Astrocyte of the spinal cord (primary cell): Measurements from ENCODE around the gene C2orf49.

ENCODE experiments used
- DNase-seq: peaks from one replicate; pipeline ENCODE4 v3.0.0; 2011; ENCODE audit warnings: low read depth, low spot score
- H3K4me3 ChIP-seq: 2 replicates; pipeline ENCODE4 v1.5.1; 2011; ENCODE audit warnings: low read depth, mild to moderate bottlenecking, low read length, moderate library complexity
- in situ Hi-C: cut with HindIII; loops from 2 replicates; pipeline ENCODE4 v1.10.0; 2017; ENCODE audit warnings: low sequenced_read_pairs
- TF ChIP-seq, protein P1 (sequence below): IDR thresholded peaks from 2 replicates; pipeline ENCODE4 v1.5.1; 2012; ENCODE audit warnings: low read depth, mild to moderate bottlenecking, low read length, inconsistent platforms

C2orf49 gene

DNA sequence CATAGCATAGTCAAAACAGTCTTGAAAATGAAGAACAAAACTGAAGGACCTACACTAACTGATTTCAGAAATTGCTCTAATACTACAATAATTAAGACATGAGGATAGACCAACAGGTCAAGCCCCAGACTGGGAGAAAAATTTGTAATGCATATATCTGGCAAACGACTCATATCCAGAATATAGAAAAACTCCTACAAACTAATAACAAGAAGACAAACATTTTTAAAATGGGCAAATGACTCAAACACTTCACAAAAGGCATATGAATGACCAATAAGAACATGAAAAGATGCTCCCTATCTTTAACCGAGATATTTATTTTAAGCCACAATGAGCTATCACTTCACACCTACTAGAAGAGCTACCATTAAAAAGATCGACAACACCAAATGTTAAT lies 22.0 kb upstream of the C2orf49 start:
- DNase-seq: no peak
- H3K4me3 ChIP-seq: no peak overlapping the region
- TF ChIP-seq, protein P1, sequence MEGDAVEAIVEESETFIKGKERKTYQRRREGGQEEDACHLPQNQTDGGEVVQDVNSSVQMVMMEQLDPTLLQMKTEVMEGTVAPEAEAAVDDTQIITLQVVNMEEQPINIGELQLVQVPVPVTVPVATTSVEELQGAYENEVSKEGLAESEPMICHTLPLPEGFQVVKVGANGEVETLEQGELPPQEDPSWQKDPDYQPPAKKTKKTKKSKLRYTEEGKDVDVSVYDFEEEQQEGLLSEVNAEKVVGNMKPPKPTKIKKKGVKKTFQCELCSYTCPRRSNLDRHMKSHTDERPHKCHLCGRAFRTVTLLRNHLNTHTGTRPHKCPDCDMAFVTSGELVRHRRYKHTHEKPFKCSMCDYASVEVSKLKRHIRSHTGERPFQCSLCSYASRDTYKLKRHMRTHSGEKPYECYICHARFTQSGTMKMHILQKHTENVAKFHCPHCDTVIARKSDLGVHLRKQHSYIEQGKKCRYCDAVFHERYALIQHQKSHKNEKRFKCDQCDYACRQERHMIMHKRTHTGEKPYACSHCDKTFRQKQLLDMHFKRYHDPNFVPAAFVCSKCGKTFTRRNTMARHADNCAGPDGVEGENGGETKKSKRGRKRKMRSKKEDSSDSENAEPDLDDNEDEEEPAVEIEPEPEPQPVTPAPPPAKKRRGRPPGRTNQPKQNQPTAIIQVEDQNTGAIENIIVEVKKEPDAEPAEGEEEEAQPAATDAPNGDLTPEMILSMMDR: no peak
- in situ Hi-C loops: no loop called here

DNA sequence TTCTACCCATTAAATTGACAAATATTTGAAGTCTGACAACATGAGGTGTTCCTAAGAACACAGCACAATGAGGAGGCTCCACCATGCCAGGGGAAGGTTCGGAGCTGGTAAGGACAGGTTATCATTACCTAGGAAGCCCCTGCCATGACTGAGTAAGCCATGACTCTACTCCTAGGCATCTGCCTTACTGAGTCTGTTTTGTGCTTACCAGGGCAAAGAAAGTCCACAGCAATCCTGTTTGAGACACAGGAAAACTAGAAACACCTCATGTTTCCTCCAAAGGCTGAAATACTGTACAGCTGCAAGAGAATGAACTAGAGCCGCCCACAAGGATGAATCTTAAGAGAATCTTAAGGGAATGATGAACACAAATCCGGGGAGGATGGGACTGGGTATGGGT lies 19.4 kb upstream of the C2orf49 start:
- in situ Hi-C loops: no loop called here
- no peak for DNase-seq
- TF ChIP-seq, protein P1: no peak
- H3K4me3 ChIP-seq: no peak overlapping the region

DNA sequence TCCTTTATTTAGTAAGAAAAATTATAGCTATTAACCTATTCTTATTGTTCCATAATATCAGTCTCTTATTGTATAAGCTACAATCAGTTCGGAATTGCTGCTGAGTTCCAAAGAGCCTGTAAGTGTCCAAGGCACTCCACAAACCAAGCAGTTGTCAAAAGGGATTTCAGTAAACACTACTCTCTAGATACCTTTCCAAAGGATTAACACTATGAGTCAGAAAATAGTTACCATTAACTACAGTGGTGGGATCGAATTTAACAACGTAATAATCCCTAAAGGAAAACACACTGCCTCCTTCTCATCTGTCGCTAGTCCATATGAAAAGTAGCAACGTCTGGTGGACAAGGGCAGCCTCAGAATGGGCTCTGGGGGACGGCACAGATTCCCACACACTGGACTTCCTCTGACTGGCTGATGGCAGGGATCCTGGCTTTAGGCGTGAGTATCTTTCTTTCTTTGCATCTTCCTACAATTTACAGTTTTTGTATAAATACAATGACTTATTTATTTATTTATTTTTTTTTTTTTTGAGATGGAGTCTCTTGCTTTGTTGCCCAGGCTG lies 16.6 kb upstream of the C2orf49 start:
- in situ Hi-C loops: no loop called here
- no peak for DNase-seq
- TF ChIP-seq, protein P1: no peak
- H3K4me3 ChIP-seq: no peak overlapping the region

DNA sequence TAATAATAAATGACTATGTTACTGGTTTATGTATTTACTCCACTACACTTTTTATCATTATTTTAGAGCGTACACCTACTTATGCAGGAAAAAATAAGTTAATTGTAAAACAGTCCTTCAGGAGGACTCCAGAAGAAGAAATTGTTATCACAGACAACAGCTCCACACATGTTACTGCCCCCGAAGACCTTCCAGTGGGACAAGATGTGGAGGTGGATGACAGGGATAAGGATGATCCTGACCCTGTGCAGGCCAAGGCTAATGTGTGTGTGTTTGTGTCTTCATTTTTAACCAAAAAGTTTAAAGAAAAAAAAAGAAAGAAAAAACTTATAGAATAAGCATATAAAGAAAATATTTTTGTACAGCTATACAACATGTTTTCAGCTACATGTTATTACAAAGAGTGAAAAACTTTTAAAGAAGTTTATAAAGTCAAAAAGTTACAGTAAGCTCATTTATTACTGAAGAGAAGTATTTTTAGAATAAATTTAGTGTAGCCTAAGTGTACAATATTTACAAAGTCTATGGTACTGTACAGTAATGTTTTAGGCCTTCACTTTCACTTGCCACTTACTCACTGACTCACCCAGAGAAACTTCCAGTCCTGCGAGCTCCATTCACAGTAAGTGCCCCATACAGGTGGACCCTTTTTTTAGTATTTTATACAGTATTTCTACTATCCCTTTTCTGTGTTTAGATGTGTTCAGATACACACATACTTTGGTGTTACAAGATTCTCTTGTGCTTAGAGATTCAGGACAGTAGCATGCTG lies 15.3 kb upstream of the C2orf49 start:
- in situ Hi-C loops: no loop called here
- DNase-seq: peak; percentile 23
- TF ChIP-seq, protein P1: no peak
- H3K4me3 ChIP-seq: no peak overlapping the region

DNA sequence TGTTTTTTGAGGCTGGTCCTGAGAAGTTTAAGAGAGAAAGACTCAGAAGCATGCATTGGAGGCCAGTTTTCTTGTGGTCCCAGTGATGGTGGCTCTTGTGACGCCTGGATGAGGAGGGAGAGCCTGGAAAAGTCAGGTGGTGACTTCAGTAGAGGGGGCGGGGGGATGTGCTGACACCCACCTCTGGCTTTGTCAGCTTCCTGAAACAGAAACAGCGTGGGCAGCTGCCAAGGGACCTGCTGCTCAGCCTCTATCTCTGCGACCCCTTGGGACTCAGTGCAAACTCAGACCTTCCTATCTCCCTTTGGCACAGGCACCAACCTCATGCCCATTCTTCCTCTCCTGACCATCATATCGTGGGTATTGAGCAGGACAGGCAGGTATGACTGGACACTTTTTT lies 14.2 kb upstream of the C2orf49 start:
- no peak overlapping the region for H3K4me3 ChIP-seq
- DNase-seq: no peak
- in situ Hi-C loops: no loop called here
- TF ChIP-seq, protein P1: no peak

DNA sequence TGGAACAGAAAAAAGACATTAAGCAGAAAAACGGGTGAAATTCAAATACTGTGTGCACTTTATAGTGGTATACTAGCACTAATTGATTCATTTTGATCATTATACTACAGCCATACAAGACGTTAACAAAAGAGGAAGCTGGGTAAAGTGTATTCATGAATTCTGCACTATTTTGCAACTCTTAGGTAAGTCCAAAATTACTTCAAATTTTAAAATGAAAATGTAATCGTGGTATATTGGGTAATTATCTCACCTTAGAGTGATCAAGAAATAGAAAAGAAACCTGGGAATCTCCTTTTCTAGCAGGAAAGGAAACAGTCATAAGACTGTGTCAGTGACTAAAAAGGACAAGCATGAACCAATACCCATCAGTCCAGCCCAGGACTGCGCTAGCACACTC lies 13.2 kb upstream of the C2orf49 start:
- TF ChIP-seq, protein P1: no peak
- H3K4me3 ChIP-seq: no peak overlapping the region
- no peak for DNase-seq
- in situ Hi-C loops: no loop called here
